VCaP (cell line): ENCODE data around the gene IRX1.

Experiments used
- H3K27ac ChIP-seq: fragments of 450-650 bp; 2 replicates; pipeline ENCODE4 v1.5.1; 2017
- CTCF ChIP-seq: fragments of 450-650 bp; conservative IDR thresholded peaks from 2 replicates; pipeline ENCODE4 v1.5.1; 2017; ENCODE audit warnings: mild to moderate bottlenecking, moderate library complexity

Gene IRX1

GRCh38 chr5:3634061-3634460 lies 38.4 kb downstream of the IRX1 start:
- no peak for TF ChIP-seq CTCF
- no peak overlapping the region for H3K27ac ChIP-seq

GRCh38 chr5:3639175-3639574 lies 43.5 kb downstream of the IRX1 start:
- H3K27ac ChIP-seq = no peak overlapping the region
- no peak for TF ChIP-seq CTCF

GRCh38 chr5:3642231-3642630 lies 46.6 kb downstream of the IRX1 start:
- no peak overlapping the region for H3K27ac ChIP-seq
- no peak for TF ChIP-seq CTCF

- no peak for TF ChIP-seq CTCF
- no peak overlapping the region for H3K27ac ChIP-seq
These were observed 54.7 kb downstream of the IRX1 start for GRCh38 chr5:3650320-3650719.

GRCh38 chr5:3650868-3651267 lies 55.2 kb downstream of the IRX1 start:
- H3K27ac ChIP-seq = no peak overlapping the region
- no peak for TF ChIP-seq CTCF
